Naive thymus-derived CD4-positive, alpha-beta T cell (primary cell): ENCODE measurements around the gene TMEM200A. TPM values are rescaled to one million over a fixed set of nuclear protein-coding genes. Genes with fewer than 3 reads are reported as not detected.

Source experiments
- ATAC-seq: fragments of 150-1000 bp; cut with Tn5 transposase; 2 replicates; pipeline ENCODE4 v1.10.0; 2021; ENCODE audit warnings: mild to moderate bottlenecking, moderate library complexity
- CTCF ChIA-PET: fragments of 350-600 bp; sonication (Branson Sonifier 250); formaldehyde crosslinking; loops from one replicate; lab custom pipeline; 2021; ENCODE audit warnings: antibody characterized with exemption; lab: Charles Lee
- POLR2A ChIA-PET: fragments of 350-600 bp; sonication (Branson Sonifier 250); formaldehyde crosslinking; loops from one replicate; lab custom pipeline; 2021; ENCODE audit warnings: antibody characterized with exemption, inconsistent platforms; lab: Charles Lee
- DNase-seq, 9 donors: peaks; one replicate each; pipeline versions ENCODE4 v3.0.0 to v3.0.0-alpha.2; 2020 to 2022; ENCODE audit warnings: mixed read lengths in 1 of 9
- H3K27ac ChIP-seq: one replicate; pipeline ENCODE4 v1.7.0; 2013; ENCODE audit warnings: mild to moderate bottlenecking, low read depth, low read length, moderate library complexity
- H3K27me3 ChIP-seq, 2 donors: one replicate each; pipeline ENCODE4 v1.7.0; 2013; ENCODE audit warnings: low read length in 2 of 2, mild to moderate bottlenecking in 2 of 2, moderate library complexity in 2 of 2; ENCODE audit not compliant: control insufficient read depth in 2 of 2, insufficient read depth in 2 of 2
- H3K36me3 ChIP-seq, 3 experiments: 1 replicate in 2 of 3; 2 replicates in 1 of 3; pipeline ENCODE4 v1.7.0; 2013; ENCODE audit warnings: low read length in 3 of 3, mild to moderate bottlenecking in 3 of 3, moderate library complexity in 1 of 3; ENCODE audit not compliant: insufficient read depth in 3 of 3, control insufficient read depth in 2 of 3
- H3K4me1 ChIP-seq, 2 donors: one replicate each; pipeline ENCODE4 v1.7.0; 2013; ENCODE audit warnings: low read length in 2 of 2, mild to moderate bottlenecking in 2 of 2, moderate library complexity in 1 of 2; ENCODE audit not compliant: control insufficient read depth in 2 of 2, insufficient read depth in 2 of 2
- H3K4me3 ChIP-seq: 2 replicates; pipeline ENCODE4 v1.7.0; 2013; ENCODE audit warnings: mild to moderate bottlenecking, low read length
- H3K9me3 ChIP-seq, 3 experiments: 1 replicate in 2 of 3; 2 replicates in 1 of 3; pipeline ENCODE4 v1.7.0; 2013; ENCODE audit warnings: low read length in 3 of 3; ENCODE audit not compliant: control insufficient read depth in 2 of 3
- H3K27ac Mint-ChIP-seq, 9 donors: one replicate each; pipeline ENCODE4 v1.8.0; 2020 to 2022; ENCODE audit warnings: mixed read lengths in 9 of 9, mild to moderate bottlenecking in 8 of 9, moderate library complexity in 5 of 9, inconsistent platforms in 2 of 9
- H3K27me3 Mint-ChIP-seq, 5 donors: one replicate each; pipeline ENCODE4 v1.8.0; 2021 to 2022; ENCODE audit warnings: mixed read lengths in 5 of 5, mild to moderate bottlenecking in 1 of 5
- H3K36me3 Mint-ChIP-seq, 5 donors: one replicate each; pipeline ENCODE4 v1.8.0; 2020 to 2022; ENCODE audit warnings: mixed read lengths in 5 of 5, mild to moderate bottlenecking in 3 of 5, inconsistent platforms in 1 of 5
- H3K4me1 Mint-ChIP-seq, 7 donors: one replicate each; pipeline ENCODE4 v1.8.0; 2020 to 2022; ENCODE audit warnings: mixed read lengths in 7 of 7, mild to moderate bottlenecking in 3 of 7, inconsistent platforms in 1 of 7
- H3K4me3 Mint-ChIP-seq, 10 donors: one replicate each; pipeline ENCODE4 v1.8.0; 2020 to 2022; ENCODE audit warnings: mild to moderate bottlenecking in 10 of 10, mixed read lengths in 10 of 10, moderate library complexity in 6 of 10, inconsistent platforms in 2 of 10
- H3K9me3 Mint-ChIP-seq, 11 donors: one replicate each; pipeline ENCODE4 v1.8.0; 2020 to 2022; ENCODE audit warnings: mixed read lengths in 11 of 11, mild to moderate bottlenecking in 4 of 11, inconsistent platforms in 1 of 11, moderate library complexity in 1 of 11
- intact Hi-C, 2 donors: fragments of 100-400 bp; cut with micrococcal nuclease; formaldehyde crosslinking; loops; one replicate each; pipeline ENCODE4 v1.15.1; 2023
- polyA plus RNA-seq, 2 donors: library from polyadenylated mRNA; unstranded; fragments of 300-500 nt; fragmentation: Illumina TruSeq; gene quantifications; one replicate each; pipeline ENCODE4 v1.2.3, GENCODE V29; 2021
- total RNA-seq, 6 experiments: library from RNA in 5 of 6; stranded (reverse) in 5 of 6; gene quantifications; 1 replicate in 5 of 6; 2 replicates in 1 of 6; pipeline ENCODE4 v1.2.3 and lab custom pipeline; 2021 to 2026

Gene TMEM200A
- total and polyA plus RNA-seq, 7 experiments from 2014 or later = 0.15 to 7.2 (median 0.46) TPM; not detected in 1

DNA sequence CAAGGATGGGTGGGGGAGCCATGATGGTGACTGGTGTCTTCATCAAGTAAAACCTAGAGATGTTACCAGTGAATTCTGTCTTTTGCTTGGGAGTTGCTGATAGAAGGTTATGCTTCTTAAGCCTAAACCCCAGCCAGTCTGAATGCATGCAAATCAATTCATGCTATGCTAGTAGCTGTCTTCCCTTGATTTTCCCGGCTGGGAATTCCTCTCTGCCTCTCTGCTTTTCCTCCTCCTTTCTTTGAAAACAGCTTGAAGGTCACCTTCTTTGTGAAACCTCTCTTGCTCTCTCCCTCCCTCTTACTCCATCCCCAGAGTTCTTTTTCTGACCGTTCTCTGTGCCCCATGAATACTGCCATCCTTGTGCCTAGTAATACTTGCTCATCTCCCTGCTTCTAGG is 58.9 kb downstream of the TMEM200A start:
- ATAC-seq = no peak
- Mint-ChIP-seq H3K27me3 (peaks cover 0 to 9% (median 0%) of the 10 kb centered on the region in 5 donors), H3K4me1 (peaks cover 0 to 5% (median 0%) of the 10 kb centered on the region in 7 donors), H3K9me3 (no peaks in the 10 kb centered on the region), H3K4me3 (no peak overlapping the region), H3K27ac (no peak overlapping the region), H3K36me3 (peaks cover 0 to 13% (median 0%) of the 10 kb centered on the region in 5 donors)
- Histone ChIP-seq H3K4me1 (no peaks in the 10 kb centered on the region), H3K27ac (no peak overlapping the region), H3K36me3 (no peaks in the 10 kb centered on the region), H3K4me3 (no peak overlapping the region), H3K9me3 (no peaks in the 10 kb centered on the region), H3K27me3 (no peaks in the 10 kb centered on the region)
- no peak for DNase-seq
- POLR2A ChIA-PET = interaction anchor here (0.6 kb wide), 1 partner anchor 397 kb away, joined by 3 read pairs; no protein-coding TSS in a partner anchor
- intact Hi-C loops = no loop called here
- CTCF ChIA-PET = no interaction called here

GRCh38 chr6:130425537-130425936 is 59.7 kb downstream of the TMEM200A start:
- no peak overlapping the region for H3K27ac ChIP-seq
- Mint-ChIP-seq H3K4me3 (no peak overlapping the region), H3K36me3 (peaks cover 0 to 8% (median 0%) of the 10 kb centered on the region in 5 donors), H3K27me3 (peaks cover 0 to 12% (median 0%) of the 10 kb centered on the region in 5 donors), H3K27ac (no peak overlapping the region), H3K9me3 (no peaks in the 10 kb centered on the region), H3K4me1 (peaks cover 0 to 5% (median 0%) of the 10 kb centered on the region in 7 donors)
- H3K9me3 ChIP-seq = no peaks in the 10 kb centered on the region
- ChIA-PET CTCF (no interaction called here), POLR2A (interaction anchor here (0.7 kb wide), 1 partner anchor 98 kb away, joined by 3 read pairs; no protein-coding TSS in a partner anchor)
- ATAC-seq (no peak), DNase-seq (no peak)
- no peaks in the 10 kb centered on the region for H3K4me1 ChIP-seq
- H3K27me3 ChIP-seq = no peaks in the 10 kb centered on the region
- intact Hi-C loops = no loop called here
- H3K36me3 ChIP-seq = no peaks in the 10 kb centered on the region
- H3K4me3 ChIP-seq = no peak overlapping the region

GRCh38 chr6:130426066-130426721 is 60.4 kb downstream of the TMEM200A start:
- Mint-ChIP-seq H3K36me3 (peaks cover 0 to 8% (median 0%) of the 10 kb centered on the region in 5 donors), H3K27ac (no peak overlapping the region), H3K4me3 (no peak overlapping the region), H3K9me3 (no peaks in the 10 kb centered on the region), H3K4me1 (peaks cover 0 to 5% (median 0%) of the 10 kb centered on the region in 7 donors), H3K27me3 (peaks cover 0 to 12% (median 0%) of the 10 kb centered on the region in 5 donors)
- no peak for ATAC-seq
- no peaks in the 10 kb centered on the region for H3K4me1 ChIP-seq
- ChIA-PET CTCF (no interaction called here), POLR2A (no interaction called here)
- H3K4me3 ChIP-seq = no peak overlapping the region
- no peaks in the 10 kb centered on the region for H3K27me3 ChIP-seq
- no peak overlapping the region for H3K27ac ChIP-seq
- no peak for DNase-seq
- no peaks in the 10 kb centered on the region for H3K9me3 ChIP-seq
- no peaks in the 10 kb centered on the region for H3K36me3 ChIP-seq
- intact Hi-C loops = no loop called here

GRCh38 chr6:130431346-130431852 is 65.6 kb downstream of the TMEM200A start:
- Mint-ChIP-seq H3K4me3 (no peak overlapping the region), H3K27ac (no peak overlapping the region), H3K36me3 (peaks cover 0 to 1% (median 0%) of the 10 kb centered on the region in 5 donors), H3K4me1 (peaks cover 0 to 4% (median 1%) of the 10 kb centered on the region in 7 donors), H3K9me3 (peaks cover 0 to 2% (median 0%) of the 10 kb centered on the region in 11 donors), H3K27me3 (peaks cover 0 to 12% (median 0%) of the 10 kb centered on the region in 5 donors)
- ATAC-seq (no peak), DNase-seq (no peak)
- Histone ChIP-seq H3K4me1 (no peaks in the 10 kb centered on the region), H3K4me3 (no peak overlapping the region), H3K27ac (no peak overlapping the region), H3K9me3 (no peaks in the 10 kb centered on the region), H3K27me3 (no peaks in the 10 kb centered on the region), H3K36me3 (no peaks in the 10 kb centered on the region)
- intact Hi-C loops = no loop called here
- CTCF ChIA-PET = interaction anchor here (0.7 kb wide), 1 partner anchor 79 kb away, joined by 4 read pairs; no protein-coding TSS in a partner anchor
- POLR2A ChIA-PET = no interaction called here

- intact Hi-C loops = no loop called here
- H3K27me3 Mint-ChIP-seq = peaks cover 0 to 9% (median 0%) of the 10 kb centered on the region in 5 donors
- H3K27ac Mint-ChIP-seq = no peak overlapping the region
- Histone ChIP-seq H3K4me1 (no peaks in the 10 kb centered on the region), H3K27me3 (no peaks in the 10 kb centered on the region), H3K27ac (no peak overlapping the region), H3K9me3 (no peaks in the 10 kb centered on the region), H3K4me3 (no peak overlapping the region), H3K36me3 (no peaks in the 10 kb centered on the region)
- DNase-seq (no peak), ATAC-seq (no peak)
- ChIA-PET CTCF (no interaction called here), POLR2A (no interaction called here)
- H3K4me1 Mint-ChIP-seq = peaks cover 0 to 4% (median 2%) of the 10 kb centered on the region in 7 donors
- H3K36me3 Mint-ChIP-seq = peaks cover 0 to 4% (median 0%) of the 10 kb centered on the region in 5 donors
- H3K9me3 Mint-ChIP-seq = peaks cover 0 to 2% (median 0%) of the 10 kb centered on the region in 11 donors
- no peak overlapping the region for H3K4me3 Mint-ChIP-seq
These were observed 67.0 kb downstream of the TMEM200A start for GRCh38 chr6:130432838-130433237.

DNA sequence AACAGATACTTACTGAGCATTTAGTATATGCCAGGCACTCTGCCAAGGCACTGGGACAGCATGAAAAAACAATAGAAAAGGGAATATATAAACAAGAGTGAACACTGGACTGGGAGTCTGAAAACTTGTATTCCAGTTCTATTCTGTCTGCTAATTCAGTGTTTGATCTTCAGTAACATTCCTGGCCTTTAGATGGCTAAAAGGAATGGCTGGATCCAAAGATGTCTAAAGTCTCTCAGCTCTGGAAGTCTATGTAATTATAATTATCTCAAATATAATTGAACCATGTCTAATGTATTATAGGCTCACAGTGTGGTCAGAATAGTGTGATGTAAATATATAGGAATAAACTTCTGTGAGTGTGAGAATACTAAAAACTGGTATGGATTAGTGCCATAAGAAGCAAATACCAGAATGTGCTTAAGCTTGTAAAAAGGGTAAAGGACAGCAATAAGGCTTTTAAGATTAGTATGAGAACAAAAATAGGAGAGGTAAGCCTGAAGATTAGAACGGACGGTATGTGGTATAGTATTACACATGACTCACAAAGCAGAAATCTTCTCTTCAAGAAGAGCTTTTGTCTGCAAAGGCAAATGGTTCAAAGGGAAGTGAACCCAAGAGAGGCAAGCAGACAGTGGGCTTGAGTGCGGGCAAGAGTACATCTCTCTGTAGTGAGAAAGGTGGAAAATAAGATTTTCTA is 68.5 kb downstream of the TMEM200A start:
- no peaks in the 10 kb centered on the region for H3K36me3 ChIP-seq
- ChIA-PET CTCF (no interaction called here), POLR2A (no interaction called here)
- no peak overlapping the region for H3K4me3 Mint-ChIP-seq
- no peaks in the 10 kb centered on the region for H3K9me3 ChIP-seq
- intact Hi-C loops = no loop called here
- DNase-seq (no peak), ATAC-seq (no peak)
- no peak overlapping the region for H3K27ac ChIP-seq
- H3K36me3 Mint-ChIP-seq = peaks cover 0 to 7% (median 0%) of the 10 kb centered on the region in 5 donors
- H3K4me3 ChIP-seq = no peak overlapping the region
- peaks cover 0 to 2% (median 0%) of the 10 kb centered on the region in 11 donors for H3K9me3 Mint-ChIP-seq
- peaks cover 0 to 4% (median 2%) of the 10 kb centered on the region in 7 donors for H3K4me1 Mint-ChIP-seq
- H3K27me3 Mint-ChIP-seq = peaks cover 0 to 10% (median 0%) of the 10 kb centered on the region in 5 donors
- H3K27ac Mint-ChIP-seq = peak overlapping the region in 1 of 9 donors; percentile 39
- H3K4me1 ChIP-seq = no peaks in the 10 kb centered on the region
- H3K27me3 ChIP-seq = no peaks in the 10 kb centered on the region
